Astrocyte (in vitro differentiated cells and primary cell): ENCODE results near the gene BMPR2.

Source experiments
- CTCF ChIP-seq: IDR thresholded peaks from 2 replicates; pipeline ENCODE4 v1.5.1; 2011; ENCODE audit warnings: low read depth, mild to moderate bottlenecking, inconsistent platforms, low read length, moderate library complexity; ENCODE audit not compliant: insufficient read depth
- EZH2 ChIP-seq: IDR thresholded peaks from 2 replicates; pipeline ENCODE4 v1.6.1; 2012; ENCODE audit warnings: mild to moderate bottlenecking, low read length, inconsistent platforms; ENCODE audit not compliant: insufficient read depth

DNA sequence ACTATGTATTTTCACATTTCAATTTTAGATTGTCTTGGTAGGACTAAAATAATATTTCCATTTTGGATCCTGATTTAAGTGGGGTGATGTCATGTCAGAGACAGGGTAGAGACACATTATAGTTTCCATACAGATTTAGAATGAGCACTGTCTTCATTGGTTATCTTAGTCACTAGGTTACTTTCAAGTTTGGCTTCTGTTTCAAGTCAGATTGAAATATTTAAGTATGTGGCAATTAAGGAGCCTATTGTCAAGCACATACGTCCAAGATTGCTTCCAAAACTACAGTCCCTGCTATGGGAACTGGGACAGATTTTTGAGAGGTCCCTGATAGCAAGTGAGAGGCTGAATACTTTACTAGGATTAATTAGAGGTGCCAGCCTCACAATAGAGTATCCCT is 169.4 kb downstream of the BMPR2 start:
- TF ChIP-seq CTCF, result no peak
- no peak for TF ChIP-seq EZH2
